GM20431 (cell line): ENCODE measurements around the gene ENTPD1.

Source experiments
- in situ Hi-C: fragments of 300-500 bp; cut with MseI, MboI; formaldehyde crosslinking; loops from one replicate; pipeline ENCODE4 v1.15.0; 2020; ENCODE audit warnings: low sequenced_read_pairs; ENCODE audit not compliant: unreplicated experiment

ENTPD1 gene

GRCh38 chr10:95819620-95820329 lies 63.8 kb downstream of the ENTPD1 start:
- in situ Hi-C loops = no loop called here

DNA sequence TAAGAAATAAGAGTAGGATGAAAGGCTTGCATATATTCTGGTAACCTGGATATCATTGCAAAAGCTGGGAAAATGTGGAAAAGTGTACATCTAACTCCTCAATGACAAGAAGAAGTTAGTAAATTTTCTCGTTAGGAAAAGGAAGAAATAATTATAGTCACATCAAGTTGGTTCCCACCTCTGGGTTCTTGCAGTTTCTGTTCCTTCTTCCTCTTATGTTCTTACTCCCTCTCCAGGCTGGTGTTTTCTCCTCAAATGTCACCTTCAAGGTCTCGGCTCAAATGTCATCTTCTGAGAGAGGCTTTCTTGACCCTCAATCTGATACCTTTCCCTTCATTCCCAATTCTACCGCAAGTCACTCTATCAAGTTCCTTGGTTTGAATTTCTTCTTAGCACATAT lies 64.4 kb downstream of the ENTPD1 start:
- in situ Hi-C loops = no loop called here

DNA sequence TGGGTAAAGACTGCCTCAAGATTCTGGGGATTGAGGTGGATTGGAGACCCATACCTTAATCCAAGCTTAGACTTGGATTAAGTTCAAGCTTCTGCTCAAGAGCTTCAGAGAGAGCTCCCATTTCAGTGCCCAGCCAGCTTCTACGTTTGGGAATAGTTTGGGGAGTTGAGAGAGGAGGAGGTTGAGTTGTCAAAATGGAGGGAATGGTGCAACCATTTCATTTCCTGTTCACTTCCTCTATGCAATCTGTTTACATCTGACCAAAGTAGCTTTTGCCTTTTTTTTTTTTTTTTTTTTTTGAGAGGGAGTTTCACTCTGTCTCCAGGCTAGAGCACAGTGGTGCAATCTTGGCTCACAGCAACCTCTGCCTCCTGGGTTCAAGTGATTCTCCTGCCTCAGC lies 65.8 kb downstream of the ENTPD1 start:
- in situ Hi-C loops = no loop called here

- in situ Hi-C loops = no loop called here
These were observed 74.1 kb downstream of the ENTPD1 start for GRCh38 chr10:95830044-95830443.

DNA sequence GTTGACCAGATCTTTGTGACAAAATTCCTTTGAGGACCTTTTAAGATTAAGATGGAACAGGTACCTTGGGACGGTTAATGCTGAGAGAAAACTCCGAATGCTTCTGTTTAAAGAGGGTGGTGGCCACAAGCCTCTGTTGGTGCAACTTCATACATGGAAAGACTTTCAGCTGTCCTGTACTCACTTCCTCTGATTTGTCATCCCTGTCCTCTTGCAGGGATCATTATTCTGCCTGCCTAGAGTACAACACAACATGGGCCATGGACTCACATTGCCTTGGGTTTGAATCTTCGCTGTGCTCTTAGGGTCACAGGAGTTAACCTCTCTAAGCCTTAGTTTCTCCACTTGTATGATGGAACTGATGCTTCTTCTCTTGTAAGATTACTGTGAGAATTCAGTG lies 75.1 kb downstream of the ENTPD1 start:
- in situ Hi-C loops = no loop called here

DNA sequence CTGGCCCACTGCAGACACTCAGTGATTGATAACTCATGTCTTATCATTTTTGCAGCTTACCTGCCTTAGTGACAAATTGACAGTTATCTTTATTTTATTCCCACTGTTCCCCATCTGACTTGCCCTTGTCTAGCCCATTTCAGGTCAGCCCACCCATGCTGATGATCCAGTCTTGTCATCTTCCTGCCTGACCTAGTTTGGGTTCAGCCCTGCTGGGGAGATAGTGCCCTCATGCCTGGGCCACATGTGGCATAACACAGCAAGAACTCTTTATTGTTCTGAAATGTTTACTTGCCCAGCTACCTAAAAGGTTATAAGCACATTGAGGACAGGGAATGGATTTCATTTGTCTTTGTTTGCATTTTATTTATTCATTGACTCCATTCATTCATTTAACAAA lies 75.6 kb downstream of the ENTPD1 start:
- in situ Hi-C loops = no loop called here

DNA sequence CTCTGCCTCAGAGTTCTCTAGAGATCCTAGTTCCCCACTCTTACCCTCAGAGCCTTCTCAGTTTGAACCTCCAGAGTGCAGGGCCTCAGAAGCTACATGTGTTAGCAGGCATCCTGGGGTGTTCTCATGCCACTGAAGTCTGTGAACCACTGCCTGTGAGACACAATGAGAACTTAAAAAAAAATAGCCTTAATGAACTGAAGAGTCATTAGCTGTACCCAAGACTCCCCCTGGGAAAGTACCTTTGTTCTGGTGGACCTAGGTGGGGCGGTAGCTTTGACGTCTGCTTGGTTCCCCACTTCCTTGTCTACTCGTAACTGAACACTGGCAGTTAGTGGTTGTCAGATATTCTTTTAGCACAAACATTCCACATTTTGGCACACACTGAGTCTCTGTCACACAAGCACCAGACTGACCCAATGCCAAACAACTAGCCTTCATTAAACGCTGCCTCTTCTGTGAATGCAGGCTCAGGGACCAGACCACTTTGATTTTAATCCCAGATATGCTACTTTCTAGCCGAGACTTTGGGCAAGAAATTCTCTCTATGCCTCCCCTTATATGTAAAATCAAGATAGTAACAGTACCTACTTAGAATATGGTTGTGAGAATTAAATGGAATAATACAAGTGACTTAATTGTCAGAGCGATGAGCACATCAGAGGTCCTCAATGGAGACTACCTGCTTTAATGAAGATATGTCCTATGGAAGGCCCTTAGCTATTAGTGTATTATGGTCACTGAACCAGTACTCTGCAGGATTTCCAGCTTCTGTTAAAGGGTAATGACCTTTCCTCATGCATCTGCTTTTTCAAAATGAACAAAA lies 76.5 kb downstream of the ENTPD1 start:
- in situ Hi-C loops = no loop called here

DNA sequence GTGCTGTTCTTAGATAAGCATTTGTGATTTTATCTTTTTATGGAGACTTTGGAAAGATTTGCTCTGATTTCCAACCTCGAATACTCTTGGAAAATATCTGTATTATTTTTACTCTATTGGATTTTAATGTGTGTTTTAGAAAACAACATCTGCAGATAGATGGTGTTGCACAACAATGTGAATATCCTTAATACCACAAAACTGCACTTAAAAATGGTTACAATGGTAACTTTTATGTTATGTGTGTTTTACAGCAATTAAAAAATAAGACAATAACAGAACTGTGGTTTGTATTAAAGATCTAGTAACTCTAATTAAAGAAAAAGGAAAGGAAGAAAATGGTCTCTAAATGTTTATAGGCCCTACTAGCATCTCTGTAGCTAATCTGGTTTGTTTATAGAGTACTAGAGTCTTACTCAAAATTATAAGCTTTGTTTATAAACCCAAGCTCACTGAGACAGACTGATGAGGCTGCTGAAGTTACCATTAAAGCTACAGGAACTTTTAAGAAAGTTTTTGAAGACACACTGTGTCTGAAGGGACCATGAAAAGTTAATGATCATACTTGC lies 77.2 kb downstream of the ENTPD1 start:
- in situ Hi-C loops = no loop called here

DNA sequence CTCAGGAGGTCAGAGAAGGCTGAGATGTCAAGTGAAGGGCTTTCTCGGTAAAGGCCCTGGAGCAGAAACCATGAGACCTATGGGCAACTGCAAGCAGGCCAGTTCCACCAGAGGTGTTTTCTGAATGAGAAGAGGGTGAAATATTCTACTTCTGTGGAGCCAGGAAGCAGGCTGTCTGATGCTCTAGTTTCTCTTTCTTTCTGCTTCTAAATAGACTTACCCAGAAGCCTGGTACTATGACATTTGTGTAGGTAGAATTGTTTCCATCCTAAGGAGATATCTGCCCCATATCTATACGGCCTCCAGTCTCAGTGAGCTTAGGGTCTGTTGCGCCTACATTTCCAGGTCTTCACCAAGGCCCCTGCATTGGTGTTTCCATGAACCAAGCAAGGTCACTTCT lies 78.4 kb downstream of the ENTPD1 start:
- in situ Hi-C loops = no loop called here

DNA sequence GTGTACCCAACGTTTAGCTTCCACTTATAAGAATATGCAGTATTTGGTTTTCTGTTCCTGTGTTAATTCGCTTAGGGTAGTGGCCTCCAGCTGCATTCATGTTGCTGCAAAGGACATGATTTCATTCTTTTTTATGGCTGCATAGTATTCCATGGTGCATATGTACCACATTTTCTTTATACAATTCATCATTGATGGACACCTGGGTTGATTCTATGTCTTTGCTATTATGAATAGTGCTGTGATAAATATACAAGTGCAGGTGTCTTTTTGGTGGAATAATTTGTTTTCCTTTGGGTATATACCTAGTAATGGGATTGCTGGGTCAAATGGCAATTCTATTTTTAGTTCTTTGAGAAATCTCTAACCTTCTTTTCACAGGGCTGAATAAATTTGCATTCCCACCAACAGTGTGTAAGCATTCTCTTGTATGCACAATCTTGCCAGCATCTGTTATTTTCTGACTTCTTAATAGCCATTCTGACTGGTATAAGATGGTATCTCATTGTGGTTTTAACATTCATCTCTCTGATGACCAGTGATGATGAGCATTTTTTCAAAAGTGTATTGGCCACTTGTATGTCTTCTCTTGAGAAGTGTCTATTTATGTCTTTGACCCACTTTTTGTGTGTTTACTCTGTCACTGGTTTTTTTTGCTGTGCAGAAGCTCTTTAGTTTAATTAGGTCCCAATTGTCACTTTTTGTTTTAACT lies 79.3 kb downstream of the ENTPD1 start:
- in situ Hi-C loops = no loop called here

DNA sequence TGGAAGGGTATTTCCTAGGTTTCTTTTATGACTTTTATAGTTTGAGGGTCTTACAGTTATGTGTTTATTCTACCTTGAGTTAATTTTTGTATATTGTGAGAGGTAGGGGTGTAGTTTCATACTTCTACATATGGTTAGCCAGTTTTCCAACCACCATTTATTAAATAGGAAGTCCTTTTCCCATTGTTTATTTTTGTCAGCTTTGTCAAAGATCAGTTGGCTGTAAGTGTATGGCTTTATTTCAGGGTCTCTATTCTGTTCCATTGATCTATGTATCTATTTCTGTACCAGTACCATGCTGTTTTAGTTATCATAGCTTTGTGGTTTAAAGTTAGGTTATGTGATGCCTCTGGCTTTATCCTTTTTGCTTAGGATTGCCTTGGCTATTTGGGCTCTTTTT lies 79.9 kb downstream of the ENTPD1 start:
- in situ Hi-C loops = no loop called here

- in situ Hi-C loops = no loop called here
These were observed 80.8 kb downstream of the ENTPD1 start for GRCh38 chr10:95836610-95837355.

- in situ Hi-C loops = no loop called here
These were observed 81.4 kb downstream of the ENTPD1 start for GRCh38 chr10:95837356-95837776.

DNA sequence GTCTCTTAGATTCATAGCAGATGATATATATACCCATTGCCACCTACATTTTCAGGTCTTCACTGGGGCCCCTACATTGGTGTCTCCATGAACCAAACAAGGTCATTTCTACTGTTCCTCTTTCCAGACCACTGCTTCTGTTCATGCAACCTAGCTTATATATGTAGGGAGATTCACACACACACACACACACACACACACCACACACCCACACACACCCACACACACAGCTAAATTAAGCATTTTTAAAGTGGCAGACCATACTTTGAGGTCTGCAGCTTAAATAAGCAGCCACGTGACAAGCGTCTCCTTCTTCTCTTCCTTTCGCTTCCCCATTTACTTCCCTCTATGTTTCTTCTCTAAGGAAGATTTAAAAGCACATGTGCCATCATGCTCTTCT lies 81.8 kb downstream of the ENTPD1 start:
- in situ Hi-C loops = no loop called here

DNA sequence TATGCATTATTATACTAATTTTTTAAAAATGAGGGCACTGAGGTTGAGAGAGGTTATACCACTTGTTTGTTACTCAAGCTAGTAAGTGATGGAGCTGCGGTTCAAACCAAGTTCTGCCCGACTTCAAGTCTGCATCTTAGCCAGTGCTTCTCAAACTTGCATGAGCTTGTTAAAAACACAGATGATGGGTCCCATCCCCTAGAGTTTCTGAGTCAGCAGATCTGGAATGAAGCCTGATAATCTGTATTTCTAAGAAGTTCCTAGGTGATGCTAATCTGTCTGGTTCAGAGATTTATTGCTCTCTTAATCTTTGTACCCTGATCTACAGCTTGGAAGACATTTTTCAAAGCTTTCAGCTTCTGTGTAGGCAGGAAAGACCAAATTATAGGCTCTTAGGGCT lies 84.2 kb downstream of the ENTPD1 start:
- in situ Hi-C loops = loop anchor here (10.0 kb wide), 1 partner anchor 145 kb away; the partner anchor contains the start of gene TCTN3

- in situ Hi-C loops = loop anchor here (10.0 kb wide), 1 partner anchor 146 kb away; the partner anchor contains the start of gene TCTN3
These were observed 84.7 kb downstream of the ENTPD1 start for GRCh38 chr10:95840681-95841080.

DNA sequence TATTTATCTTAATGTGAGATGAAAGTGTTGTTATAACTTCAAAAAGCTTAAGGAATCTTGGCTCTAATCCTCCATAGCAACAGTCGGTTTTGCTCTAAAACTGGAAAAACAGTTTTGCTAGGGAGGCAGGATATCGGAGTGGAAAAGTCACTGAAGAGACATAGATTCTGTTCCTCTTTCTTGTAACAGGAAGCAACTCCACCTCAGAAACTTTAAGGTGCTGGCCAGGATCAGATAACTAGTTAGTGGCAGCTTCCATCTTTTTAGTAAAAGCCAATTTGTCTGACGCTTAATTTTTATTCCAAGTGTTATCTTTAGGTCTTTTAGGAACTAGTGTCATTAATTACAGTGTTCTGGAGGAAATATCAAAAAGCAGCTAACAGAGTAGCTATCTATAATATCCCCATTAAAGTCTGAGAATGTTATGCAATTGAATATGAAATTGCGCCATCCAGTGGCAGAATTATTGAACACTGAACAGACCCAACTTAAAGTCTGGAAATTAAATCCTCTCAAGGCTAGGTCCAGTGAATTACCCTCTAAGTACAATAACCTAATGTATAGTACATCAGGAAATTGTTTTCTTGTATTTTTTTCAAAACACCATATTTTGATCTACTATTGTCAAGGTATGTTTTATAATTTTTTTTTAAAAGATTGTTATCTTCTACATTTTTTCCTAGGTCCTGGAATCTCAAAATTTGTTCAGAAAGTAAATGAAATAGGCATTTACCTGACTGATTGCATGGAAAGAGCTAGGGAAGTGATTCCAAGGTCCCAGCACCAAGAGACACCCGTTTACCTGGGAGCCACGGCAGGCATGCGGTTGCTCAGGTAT lies 85.9 kb downstream of the ENTPD1 start:
- in situ Hi-C loops = loop anchor here (10.0 kb wide), 1 partner anchor 147 kb away; the partner anchor contains the start of gene TCTN3

DNA sequence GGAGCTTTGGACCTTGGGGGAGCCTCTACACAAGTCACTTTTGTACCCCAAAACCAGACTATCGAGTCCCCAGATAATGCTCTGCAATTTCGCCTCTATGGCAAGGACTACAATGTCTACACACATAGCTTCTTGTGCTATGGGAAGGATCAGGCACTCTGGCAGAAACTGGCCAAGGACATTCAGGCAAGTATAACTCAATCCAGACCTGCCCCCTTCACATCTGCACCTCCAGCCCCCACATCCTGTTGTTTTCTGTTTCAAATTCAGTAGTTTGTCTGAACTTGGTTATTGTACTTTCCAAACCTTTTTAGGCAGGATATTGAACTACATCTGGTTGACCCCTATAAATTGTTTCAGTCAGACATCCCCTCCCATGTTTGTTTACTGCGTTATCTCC lies 89.4 kb downstream of the ENTPD1 start:
- in situ Hi-C loops = loop anchor here (10.0 kb wide), 1 partner anchor 151 kb away; the partner anchor contains the start of gene TCTN3

- in situ Hi-C loops = loop anchor here (10.0 kb wide), 1 partner anchor 152 kb away; the partner anchor contains the start of gene TCTN3
These were observed 91.0 kb downstream of the ENTPD1 start for GRCh38 chr10:95847007-95847406.
